OCI-LY3 (cell line): ENCODE results near the gene RPS26.

Experiments used
- CTCF ChIP-seq: fragments of 200-600, 300-600 bp; sonication (generic); IDR thresholded peaks from 2 replicates; pipeline ENCODE4 v1.5.1; 2014; ENCODE audit warnings: antibody characterized with exemption, low read length, low read depth
- EZH2phosphoT487 ChIP-seq: fragments of 200-600 bp; shearing (Covaris generic); IDR thresholded peaks from 2 replicates; pipeline ENCODE4 v1.6.1; 2018; ENCODE audit warnings: antibody characterized with exemption, mixed run types, low read depth

- no peak for TF ChIP-seq CTCF
- TF ChIP-seq EZH2phosphoT487, result no peak
Observed at GRCh38 chr12:56040963-56041551, 661 bp upstream of the RPS26 start.
